Loucy (cell line): ENCODE data around the gene FAM98C.
"Not testable (repeated sequence)": the region's sequence is repeated elsewhere in the genome, so short reads cannot be mapped to it uniquely, and the experiment has no call there.

ENCODE experiments used
- H2AFZ ChIP-seq: fragments of 200-600 bp; sonication (generic); 2 replicates; pipeline ENCODE4 v1.6.0; 2016; ENCODE audit warnings: antibody characterized with exemption, mild to moderate bottlenecking, low read length, moderate library complexity
- H3F3A ChIP-seq: fragments of 200-600 bp; 2 replicates; pipeline ENCODE4 v1.6.0; 2016; ENCODE audit warnings: antibody characterized with exemption, low read depth, mild to moderate bottlenecking
- H3K27me3 ChIP-seq: fragments of 200-600 bp; sonication (generic); 2 replicates; pipeline ENCODE4 v1.6.1; 2014; ENCODE audit warnings: low read length, mild to moderate bottlenecking; ENCODE audit not compliant: insufficient read depth, poor library complexity, severe bottlenecking
- H3K36me3 ChIP-seq: fragments of 200-600 bp; sonication (generic); 2 replicates; pipeline ENCODE4 v1.6.1; 2016; ENCODE audit warnings: low read length; ENCODE audit not compliant: insufficient read depth
- H3K4me1 ChIP-seq: fragments of 200-600 bp; sonication (generic); 2 replicates; pipeline ENCODE4 v1.5.1; 2014; ENCODE audit warnings: low read length, mild to moderate bottlenecking; ENCODE audit not compliant: insufficient read depth, poor library complexity, severe bottlenecking
- H3K4me2 ChIP-seq: fragments of 200-600 bp; sonication (generic); 2 replicates; pipeline ENCODE4 v1.6.0; 2014; ENCODE audit warnings: antibody characterized with exemption, low read length, low read depth, mild to moderate bottlenecking; ENCODE audit not compliant: poor library complexity, severe bottlenecking
- H3K4me3 ChIP-seq: fragments of 200-600 bp; sonication (generic); 2 replicates; pipeline ENCODE4 v1.5.1; 2014; ENCODE audit warnings: low read length, mild to moderate bottlenecking, mixed read lengths; ENCODE audit not compliant: poor library complexity, severe bottlenecking
- H3K79me2 ChIP-seq: fragments of 200-600 bp; sonication (generic); 2 replicates; pipeline ENCODE4 v1.6.1; 2014; ENCODE audit warnings: low read length; ENCODE audit not compliant: insufficient read depth
- H3K9ac ChIP-seq: fragments of 200-600 bp; sonication (generic); 2 replicates; pipeline ENCODE4 v1.6.0; 2014; ENCODE audit warnings: mild to moderate bottlenecking, low read depth, low read length, moderate library complexity; ENCODE audit not compliant: poor library complexity, severe bottlenecking
- H3K9me2 ChIP-seq: fragments of 200-600 bp; sonication (generic); replicated peaks from 2 replicates; pipeline ENCODE4 v1.6.1; 2016; ENCODE audit warnings: low read depth, low read length, mixed read lengths
- H3K9me3 ChIP-seq: fragments of 200-600 bp; sonication (generic); 2 replicates; pipeline ENCODE4 v1.6.1; 2014; ENCODE audit warnings: mild to moderate bottlenecking, antibody characterized with exemption, low read length, low read depth; ENCODE audit not compliant: insufficient read depth
- H4K20me1 ChIP-seq: fragments of 200-600 bp; sonication (generic); 2 replicates; pipeline ENCODE4 v1.6.0; 2014; ENCODE audit warnings: antibody characterized with exemption, low read length, mild to moderate bottlenecking; ENCODE audit not compliant: insufficient read depth, poor library complexity, severe bottlenecking
- CTCF ChIP-seq: fragments of 200-600 bp; sonication (generic); conservative IDR thresholded peaks from 2 replicates; pipeline ENCODE4 v1.5.1; 2014; ENCODE audit warnings: mild to moderate bottlenecking, antibody characterized with exemption, low read length
- EZH2phosphoT487 ChIP-seq: fragments of 200-600 bp; IDR thresholded peaks from 2 replicates; pipeline ENCODE4 v1.6.1; 2018; ENCODE audit warnings: antibody characterized with exemption, mild to moderate bottlenecking, moderate library complexity, borderline replicate concordance

Gene FAM98C

DNA sequence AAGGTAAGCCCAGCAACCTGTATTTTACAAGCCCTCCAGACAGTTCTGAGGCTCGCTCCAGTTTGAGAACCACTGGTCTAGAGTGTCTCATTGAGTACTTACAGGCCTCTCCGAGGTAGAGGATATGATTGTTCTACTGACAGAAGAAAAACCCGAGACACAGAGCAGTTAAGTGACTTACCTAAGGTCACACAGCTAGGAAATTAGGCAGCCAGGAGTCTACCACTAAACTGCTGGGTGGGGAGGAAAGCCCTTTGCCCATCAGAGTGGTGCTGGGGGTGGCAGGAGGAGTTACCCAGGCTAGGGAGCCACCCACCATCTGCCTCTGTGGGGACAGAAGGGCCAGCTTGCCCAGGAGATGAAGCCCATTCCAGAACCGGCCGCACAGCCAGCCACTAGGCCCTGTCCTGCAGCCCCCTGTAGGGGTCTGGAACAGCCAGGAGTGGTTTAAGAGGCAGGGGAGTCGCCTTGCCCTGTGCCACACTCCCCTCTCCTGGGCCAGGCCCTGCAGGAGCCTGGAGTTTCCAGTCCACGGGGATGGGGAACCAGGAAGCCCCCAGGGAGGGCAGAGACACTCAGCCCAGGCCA is 22.4 kb downstream of the FAM98C start:
- Histone ChIP-seq H3K4me2 (peak overlapping the region; percentile 82), H3K9me3 (no peaks in the 10 kb centered on the region), H3K9ac (peak overlapping the region; percentile 68), H3K36me3 (no peaks in the 10 kb centered on the region), H3K4me1 (peaks cover 19% of the 10 kb centered on the region), H3K79me2 (no peaks in the 10 kb centered on the region), H4K20me1 (no peaks in the 10 kb centered on the region), H3K9me2 (no peaks in the 10 kb centered on the region), H2AFZ (no peak overlapping the region; the same call in 1 of the 2 replicates), H3F3A (no peaks in the 10 kb centered on the region), H3K4me3 (peak overlapping the region; percentile 69), H3K27me3 (no peaks in the 10 kb centered on the region)
- TF ChIP-seq CTCF (no peak), EZH2phosphoT487 (no peak)

DNA sequence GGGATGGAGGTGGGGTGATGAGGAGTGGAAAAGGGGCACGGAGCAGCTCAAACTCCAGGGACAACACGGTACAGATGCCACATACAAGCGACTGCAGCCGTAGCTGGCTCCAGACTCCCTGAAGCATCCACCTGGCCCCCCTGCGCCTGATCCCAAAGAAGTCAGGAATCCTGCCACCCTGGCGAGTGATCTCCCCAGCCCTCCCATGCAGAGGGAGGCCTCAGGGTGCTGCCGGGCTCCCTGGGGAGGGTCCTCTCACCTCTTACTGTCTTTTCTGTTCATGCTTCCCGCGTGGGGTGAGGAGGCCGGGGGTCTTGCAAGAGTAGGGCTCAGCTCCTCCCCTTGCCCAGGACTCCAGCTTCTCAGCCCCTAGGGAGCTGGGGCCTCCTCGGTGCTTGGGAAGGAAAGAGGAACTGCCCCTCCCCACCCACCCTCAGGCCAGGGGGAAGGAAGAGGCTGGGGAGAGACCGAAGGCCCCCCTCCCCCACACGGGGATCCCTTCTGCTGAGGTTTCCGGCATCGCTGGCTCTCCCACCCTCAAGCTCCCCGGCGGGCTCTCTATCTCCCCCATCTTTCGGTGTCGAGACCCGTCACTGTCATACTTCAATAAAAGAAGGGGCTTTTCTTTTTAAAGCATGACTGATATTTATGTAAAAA is 23.0 kb downstream of the FAM98C start, which contains the start of gene RASGRP4:
RASGRP4 (minus strand) TSS at position 410 of the 657 bp plus-strand sequence; CDS start at position 282, 128 bp downstream.
- H3K9me3 ChIP-seq = no peaks in the 10 kb centered on the region
- H3K4me1 ChIP-seq = peaks cover 19% of the 10 kb centered on the region
- no peaks in the 10 kb centered on the region for H3K9me2 ChIP-seq
- H3F3A ChIP-seq = no peaks in the 10 kb centered on the region
- no peaks in the 10 kb centered on the region for H3K36me3 ChIP-seq
- peak within 1 kb of the TSS; percentile 69 for H3K4me3 ChIP-seq
- H3K4me2 ChIP-seq = peak within 1 kb of the TSS; percentile 82
- no peak within 1 kb of the TSS; the same call in 1 of the 2 replicates for H2AFZ ChIP-seq
- H3K9ac ChIP-seq = peak within 1 kb of the TSS; percentile 68
- no peaks in the 10 kb centered on the region for H3K27me3 ChIP-seq
- TF ChIP-seq EZH2phosphoT487 (no peak), CTCF (peak; percentile 22; the same call in 1 of the 2 replicates)
- H4K20me1 ChIP-seq = no peaks in the 10 kb centered on the region
- no peaks in the 10 kb centered on the region for H3K79me2 ChIP-seq

- H3K4me2 ChIP-seq, H3K27me3 ChIP-seq, H3K9me3 ChIP-seq, H3K9me2 ChIP-seq, H3K9ac ChIP-seq, H4K20me1 ChIP-seq, H3K79me2 ChIP-seq, H3K36me3 ChIP-seq, H2AFZ ChIP-seq, H3K4me3 ChIP-seq, H3F3A ChIP-seq: not testable (repeated sequence)
- peaks cover 19% of the 10 kb centered on the region for H3K4me1 ChIP-seq
Measured at GRCh38 chr19:38427035-38427677, 24.3 kb downstream of the FAM98C start.
